Heart left ventricle (tissue), 13 donors: ENCODE measurements around the gene C17orf75.

ENCODE experiments used
- POLR2A ChIP-seq, 2 donors: fragments of 450-650 bp; IDR thresholded peaks; one replicate each; pipeline ENCODE4 v1.6.1; 2017; ENCODE audit warnings: antibody characterized with exemption in 2 of 2, mild to moderate bottlenecking in 2 of 2, moderate library complexity in 2 of 2
- TF ChIP-seq, protein P1 (sequence below), 12 donors: fragments of 200-600 bp; sonication (generic) in 4 of 12; IDR thresholded peaks; one replicate each; pipeline versions ENCODE4 v1.5.0 to v1.8.0; 2018 to 2022; ENCODE audit warnings: antibody characterized with exemption in 12 of 12, mild to moderate bottlenecking in 5 of 12
- donor health status: ischemic (EF 13 %, LVEDD 7.1; RV severe dilation, severe dysfunction).
- donor health status: DM: no; HTN: yes; CAD: no.
- donor health status: DM: no; HTN: no; CAD: no.
- donor health status: ischemic (EF 25% LVEDD 6.9; RV normal size, moderate dysfunction).
- donor health status: ischemic (EF 25% LVEDD 5.7; RV mildly dilated, moderate dysfunction).
- donor health status: ischemic (EF 35%, LVEDD 5.7; RV mildly dilated, moderate dysfunction).
- donor health status: nonischemic (EF 11% LVEDD 7.7; RV severe dilation, severe dysfunction).
- donor health status: DM: yes; HTN: yes; CAD: no.
- donor health status: PGD.
- donor health status: ischemic (EF 29% LVEDD 5.4; RV normal size, mild dysfunction).
- donor health status: nonischemic (EF 23%, LVEDD 6.1; RV moderate dilation, normal function).

DNA sequence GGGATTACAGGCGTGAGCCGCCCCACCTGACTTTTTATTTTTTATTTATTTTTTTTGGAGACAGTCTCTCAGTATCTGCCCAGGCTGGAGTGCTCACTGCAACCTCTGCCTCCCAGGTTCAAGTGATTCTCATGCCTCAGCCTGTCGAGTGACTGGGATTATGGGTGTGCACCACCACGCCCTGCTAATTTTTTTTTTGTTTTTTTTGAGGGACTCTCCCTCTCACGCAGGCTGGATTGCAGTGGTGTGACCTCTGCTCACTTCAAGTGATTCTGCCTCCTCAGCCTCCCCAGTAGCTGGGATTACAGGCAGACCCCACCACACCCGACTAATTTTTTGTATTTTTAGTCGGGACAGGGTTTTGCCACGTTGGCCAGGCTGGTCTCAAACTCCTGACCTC is 15.6 kb upstream of the C17orf75 start:
- TF ChIP-seq, protein P1, sequence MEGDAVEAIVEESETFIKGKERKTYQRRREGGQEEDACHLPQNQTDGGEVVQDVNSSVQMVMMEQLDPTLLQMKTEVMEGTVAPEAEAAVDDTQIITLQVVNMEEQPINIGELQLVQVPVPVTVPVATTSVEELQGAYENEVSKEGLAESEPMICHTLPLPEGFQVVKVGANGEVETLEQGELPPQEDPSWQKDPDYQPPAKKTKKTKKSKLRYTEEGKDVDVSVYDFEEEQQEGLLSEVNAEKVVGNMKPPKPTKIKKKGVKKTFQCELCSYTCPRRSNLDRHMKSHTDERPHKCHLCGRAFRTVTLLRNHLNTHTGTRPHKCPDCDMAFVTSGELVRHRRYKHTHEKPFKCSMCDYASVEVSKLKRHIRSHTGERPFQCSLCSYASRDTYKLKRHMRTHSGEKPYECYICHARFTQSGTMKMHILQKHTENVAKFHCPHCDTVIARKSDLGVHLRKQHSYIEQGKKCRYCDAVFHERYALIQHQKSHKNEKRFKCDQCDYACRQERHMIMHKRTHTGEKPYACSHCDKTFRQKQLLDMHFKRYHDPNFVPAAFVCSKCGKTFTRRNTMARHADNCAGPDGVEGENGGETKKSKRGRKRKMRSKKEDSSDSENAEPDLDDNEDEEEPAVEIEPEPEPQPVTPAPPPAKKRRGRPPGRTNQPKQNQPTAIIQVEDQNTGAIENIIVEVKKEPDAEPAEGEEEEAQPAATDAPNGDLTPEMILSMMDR (IDR thresholded peaks at IDR 0.05) = no peak
- TF ChIP-seq POLR2A (IDR thresholded peaks at IDR 0.05) = no peak
